ENCODE measurements around the gene P2RY8.
"Not testable (repeated sequence)": the region's sequence is repeated elsewhere in the genome, so short reads cannot be mapped to it uniquely, and the experiment has no call there.

P2RY8 gene

GRCh38 chrX:1545776-1546408 is 8.9 kb upstream of the P2RY8 start:
- DNase-seq: no peak

DNA sequence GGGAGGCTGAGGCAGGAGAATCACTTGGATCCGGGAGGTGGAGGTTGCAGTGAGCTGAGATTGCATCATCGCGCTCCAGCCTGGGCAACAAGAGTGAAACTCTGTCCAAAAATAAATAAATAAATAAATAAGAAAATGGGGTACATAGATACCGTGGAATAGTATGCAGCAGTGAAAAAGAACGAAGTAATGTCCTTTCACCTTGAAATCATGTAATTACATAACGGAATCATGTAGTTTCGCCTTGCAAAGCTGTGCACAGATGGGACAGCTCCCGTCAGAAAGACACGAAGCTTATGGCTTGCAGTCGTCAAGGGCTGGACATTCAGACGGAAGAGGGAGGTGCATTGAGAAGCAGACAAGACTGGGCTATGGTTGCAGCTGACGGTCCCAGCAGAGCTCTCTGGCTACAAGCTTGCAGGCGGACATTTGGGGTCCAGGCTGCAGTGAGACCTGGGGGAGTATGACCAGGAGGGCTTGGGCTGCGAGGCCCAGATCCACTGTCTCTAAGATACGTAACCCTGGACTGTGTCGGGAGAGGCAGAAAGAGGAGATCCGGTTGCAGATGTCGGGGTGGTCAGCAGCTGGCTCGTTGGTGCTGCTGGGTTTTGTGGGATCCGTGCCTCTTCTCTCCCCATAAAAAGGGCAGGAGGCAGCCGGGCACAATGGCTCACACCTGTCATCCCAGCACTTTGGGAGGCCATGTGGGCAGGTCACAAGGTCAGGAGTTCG is 6.2 kb upstream of the P2RY8 start:
- no peak for DNase-seq

GRCh38 chrX:1539146-1539545 is 2.2 kb upstream of the P2RY8 start:
- not testable (repeated sequence) for DNase-seq

DNA sequence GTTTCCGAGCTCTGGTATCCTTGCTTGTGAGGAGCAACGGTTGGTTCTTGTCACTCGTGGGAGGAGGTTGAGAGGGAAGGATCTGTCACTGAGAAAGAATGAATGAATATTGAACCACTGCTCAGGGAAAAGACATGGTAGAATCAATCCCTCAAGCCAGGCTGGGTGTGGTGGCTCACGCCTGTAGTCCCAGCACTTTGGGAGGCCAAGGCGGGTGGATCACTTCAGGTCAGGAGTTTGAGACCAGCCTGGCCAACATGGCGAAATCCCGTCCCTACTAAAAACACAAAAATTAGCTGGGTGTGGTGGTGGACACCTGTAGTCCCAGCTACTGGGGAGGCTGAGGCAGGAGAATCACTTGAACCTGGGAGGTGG is 718 bp upstream of the P2RY8 start:
- DNase-seq: not testable (repeated sequence)

DNA sequence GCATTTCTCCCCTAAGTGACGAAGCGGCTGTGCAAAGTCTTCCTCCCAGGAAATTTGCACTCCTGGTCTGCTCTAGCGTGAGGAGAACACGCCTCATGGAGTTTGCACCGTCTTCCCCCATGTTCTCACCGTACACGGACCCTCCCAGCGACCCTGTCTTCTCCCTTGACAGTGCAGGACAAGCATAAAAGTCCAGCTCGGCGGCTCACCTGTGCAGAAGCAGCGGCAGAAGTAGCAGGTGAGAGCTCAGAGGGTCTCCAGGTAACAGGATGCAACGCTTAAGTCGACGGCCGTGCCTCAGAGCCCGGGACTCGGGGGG is 314 bp downstream of the P2RY8 start:
- no peak for DNase-seq

DNA sequence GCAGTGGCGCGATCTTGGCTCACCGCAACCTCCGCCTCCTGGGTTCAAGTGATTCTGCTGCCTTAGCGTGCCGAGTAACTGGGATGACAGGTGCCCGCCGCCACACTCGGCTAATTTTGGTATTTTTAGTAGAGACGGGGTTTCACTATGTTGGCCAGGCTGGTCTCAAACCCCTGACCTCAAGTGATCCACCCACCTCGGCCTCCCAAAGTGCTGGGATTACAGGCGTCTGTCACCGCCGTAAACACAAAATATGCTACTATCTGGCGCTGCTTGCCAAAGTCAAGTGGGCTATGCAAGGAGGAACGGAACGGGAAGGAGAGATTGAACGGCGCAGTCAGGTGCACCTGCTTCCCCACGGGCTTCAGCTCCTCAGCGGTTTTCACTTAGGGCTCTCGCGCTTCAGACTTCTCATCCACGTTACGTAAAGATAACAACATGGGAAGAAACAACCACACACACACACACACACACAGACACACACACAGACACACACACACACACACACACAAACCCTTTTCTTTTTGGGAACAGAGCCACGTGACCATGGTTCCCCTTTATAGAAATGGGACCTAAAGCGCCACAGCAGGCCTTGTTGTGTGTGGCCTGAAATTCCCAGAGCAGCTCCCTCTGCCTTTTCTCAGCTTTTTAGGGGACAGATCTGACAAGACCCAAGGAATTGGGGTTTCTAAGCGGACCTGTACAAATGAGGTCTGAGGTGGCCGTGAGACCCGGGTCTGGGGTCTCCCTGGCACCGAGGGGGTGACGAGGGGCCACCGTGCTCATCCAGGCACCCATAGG is 1.5 kb downstream of the P2RY8 start:
- no peak for DNase-seq

DNA sequence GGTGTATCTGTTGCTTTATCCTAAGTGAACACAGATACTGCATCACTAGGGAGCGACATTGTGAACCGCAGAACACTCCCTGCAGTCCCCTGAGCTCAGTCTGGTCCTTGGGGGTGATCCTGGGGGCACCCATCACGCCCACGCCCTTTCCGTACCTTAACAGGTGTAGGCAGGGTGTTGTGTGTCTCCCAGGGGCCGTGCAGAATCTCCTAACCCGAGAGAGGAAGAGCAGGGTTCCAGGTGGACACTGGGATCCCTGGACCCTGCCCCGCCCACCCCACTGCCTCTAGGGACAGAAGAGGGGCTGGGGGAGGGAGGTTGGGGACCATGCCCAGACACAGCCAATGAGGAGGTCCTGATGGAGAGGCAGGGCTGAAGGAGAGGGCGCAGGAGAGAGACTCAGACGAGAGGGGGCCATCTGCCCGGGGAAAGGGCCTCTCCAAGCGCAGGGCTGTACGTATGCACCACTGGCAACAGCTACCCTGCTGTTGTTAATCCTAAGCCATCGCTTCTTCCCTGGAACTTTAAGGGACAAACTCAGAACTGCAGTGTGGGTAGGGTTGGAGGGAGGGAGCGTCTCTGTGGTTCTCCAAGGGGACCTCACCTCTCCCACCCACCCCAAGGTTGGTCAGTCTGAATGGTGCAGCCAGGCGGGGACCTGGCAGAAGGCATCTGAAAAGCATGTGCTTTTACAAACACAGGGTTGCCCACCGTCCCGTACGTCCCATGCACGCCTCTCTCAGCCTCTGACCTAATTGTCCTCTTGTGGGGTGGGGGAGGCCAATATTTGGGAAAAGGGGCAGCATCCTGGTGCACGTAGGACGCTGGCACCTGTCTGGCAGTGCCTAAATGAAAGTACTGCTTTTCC is 2.5 kb downstream of the P2RY8 start:
- DNase-seq: no peak

DNA sequence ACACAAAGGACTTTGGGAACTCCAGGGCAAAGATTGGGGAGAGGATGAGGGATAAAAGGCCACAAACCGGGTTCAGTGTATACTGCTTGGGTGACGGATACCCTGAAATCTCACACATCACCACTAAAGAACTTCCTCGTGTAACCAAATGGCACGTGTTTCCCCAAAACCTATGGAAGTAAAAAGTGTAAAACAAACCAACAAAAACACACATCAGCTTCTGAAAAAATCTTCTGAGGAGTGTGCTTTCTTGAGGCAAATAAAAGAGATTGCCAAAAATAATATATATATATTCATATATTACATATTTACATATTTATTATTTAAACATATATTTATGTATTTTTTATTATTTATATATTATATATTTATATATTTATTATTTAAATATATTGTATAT is 3.9 kb downstream of the P2RY8 start:
- DNase-seq: no peak

- no peak for DNase-seq
These were observed 5.7 kb downstream of the P2RY8 start for GRCh38 chrX:1531096-1531890.

- DNase-seq: no peak
These were observed 7.2 kb downstream of the P2RY8 start for GRCh38 chrX:1529756-1530155.

- DNase-seq: no peak
These were observed 7.7 kb downstream of the P2RY8 start for GRCh38 chrX:1529328-1529727.

DNA sequence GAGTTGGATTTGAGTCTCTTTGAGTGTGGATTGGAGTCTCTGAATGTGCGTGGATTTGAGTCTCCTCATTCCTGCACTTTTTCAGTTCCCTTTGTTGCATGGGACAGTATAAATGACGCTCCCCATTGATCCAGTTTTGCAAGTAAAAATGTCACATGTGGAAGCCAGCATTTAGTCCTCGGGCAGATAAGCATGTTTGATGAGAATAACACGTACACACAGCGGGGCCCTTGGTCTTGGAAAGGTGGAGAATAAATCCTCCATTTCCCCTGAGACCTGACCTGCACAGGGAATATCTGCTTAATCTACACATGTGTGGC is 8.1 kb downstream of the P2RY8 start:
- no peak for DNase-seq

DNA sequence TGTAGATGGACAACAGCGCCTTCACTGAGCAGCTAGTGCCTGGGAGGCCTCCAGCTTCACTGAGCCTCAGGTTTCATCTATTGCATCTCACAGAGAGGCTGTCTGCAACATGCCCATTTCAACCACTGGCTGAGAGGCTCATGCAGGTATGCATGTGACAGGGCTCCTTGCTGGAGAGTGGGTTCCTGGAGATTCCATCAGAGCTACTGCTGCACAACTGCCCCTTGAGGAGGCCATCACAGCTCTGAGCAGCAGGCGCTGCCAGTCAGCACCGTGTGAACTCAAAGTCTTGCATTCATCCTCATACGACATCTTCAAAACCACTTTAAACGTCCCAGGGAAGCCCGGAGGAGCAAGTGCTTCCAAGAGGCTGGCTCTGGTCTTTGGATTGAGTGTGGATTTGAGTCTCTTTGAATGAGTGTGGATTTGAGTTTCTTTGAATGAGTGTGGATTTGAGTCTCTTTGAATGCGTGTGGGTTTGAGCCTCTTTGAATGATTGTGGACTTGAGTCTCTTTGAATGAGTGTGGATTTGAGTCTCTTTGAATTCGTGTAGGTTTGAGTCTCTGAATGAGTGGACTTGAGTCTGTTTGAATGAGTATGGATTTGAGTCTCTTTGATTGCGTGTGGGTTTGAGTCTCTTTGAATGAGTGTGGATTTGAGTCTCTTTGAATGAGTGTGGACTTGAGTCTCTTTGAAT is 8.7 kb downstream of the P2RY8 start:
- no peak for DNase-seq

DNA sequence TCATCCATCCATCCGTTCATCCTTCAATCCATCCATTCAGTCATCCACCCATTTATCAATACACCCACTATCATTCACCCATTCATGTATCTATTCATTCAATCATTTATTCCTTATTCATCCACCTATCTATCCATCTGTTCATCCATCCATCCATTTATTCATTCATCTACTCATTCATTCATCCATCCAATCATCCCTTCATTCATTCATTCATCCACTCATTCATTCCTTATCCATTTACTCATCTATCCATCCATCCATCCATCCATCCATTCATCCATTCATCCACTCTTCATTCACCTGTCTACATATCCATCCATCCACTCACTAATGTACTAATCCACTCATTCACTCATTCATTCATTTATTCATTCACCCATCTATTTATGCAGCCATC is 9.5 kb downstream of the P2RY8 start:
- no peak for DNase-seq

GRCh38 chrX:1526565-1526964 is 10.4 kb downstream of the P2RY8 start:
- no peak for DNase-seq

DNA sequence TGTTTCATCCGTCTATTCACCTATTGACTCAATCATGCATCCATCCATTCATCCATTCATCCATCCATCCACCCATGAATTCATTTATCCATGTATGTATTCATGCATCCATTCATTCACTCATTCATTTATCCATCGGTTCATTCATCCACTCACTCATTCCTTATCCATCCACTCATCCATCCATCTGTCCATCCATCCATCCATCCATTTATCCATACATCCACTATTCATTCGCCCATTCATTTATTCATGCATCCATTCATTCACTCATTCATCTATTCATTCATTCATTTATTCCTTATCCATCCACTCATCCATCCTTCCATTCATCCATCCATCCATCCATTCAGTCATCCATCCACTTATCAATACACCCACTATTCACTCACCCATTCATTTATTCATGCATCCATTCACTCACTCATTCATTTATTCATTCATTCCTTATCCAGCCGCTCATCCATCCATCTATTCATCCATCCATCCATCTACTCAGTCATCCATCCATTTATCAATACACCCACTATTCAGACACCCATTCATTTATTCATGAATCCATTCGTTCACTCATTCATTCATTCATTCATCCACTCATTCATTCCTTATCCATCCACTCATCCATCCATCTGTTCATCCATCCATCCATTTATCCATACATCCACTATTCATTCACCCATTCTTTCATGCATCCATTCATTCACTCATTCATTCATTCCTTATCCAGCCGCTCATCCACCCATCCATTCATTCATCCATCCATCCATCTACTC is 11.2 kb downstream of the P2RY8 start:
- no peak for DNase-seq

DNA sequence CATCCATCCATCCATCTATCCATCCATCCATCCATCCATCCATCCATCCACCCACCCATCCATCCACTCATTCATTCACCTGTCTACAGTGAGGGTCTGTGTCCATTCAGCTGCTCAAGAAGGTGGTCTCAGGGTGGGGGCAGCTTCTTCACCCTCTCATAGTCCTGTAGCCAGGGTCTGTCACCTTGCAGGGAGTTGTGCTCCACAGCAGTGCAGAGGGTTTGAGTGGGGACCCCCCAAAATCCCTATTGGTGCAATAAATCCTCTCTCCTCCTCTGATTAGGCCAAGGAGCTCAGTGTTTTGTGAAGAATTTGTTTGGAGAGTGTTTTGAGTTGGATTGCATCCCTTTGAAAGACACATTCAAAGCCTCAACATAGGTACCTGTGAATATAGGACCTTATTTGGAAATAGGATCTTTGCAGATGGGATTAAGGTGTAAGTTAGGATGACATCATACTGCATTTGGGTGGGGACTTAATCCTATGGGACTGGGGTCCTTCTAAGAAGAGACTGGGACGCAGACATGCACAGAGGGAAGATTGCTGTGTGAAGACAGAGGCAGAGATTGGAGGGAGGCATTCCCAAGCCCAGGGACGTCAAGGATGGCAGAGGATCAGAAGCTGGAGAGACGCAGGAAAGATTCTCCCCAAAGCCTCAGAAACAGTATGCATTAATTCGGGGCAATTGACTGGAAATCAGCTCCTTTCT is 12.0 kb downstream of the P2RY8 start:
- no peak for DNase-seq

GRCh38 chrX:1522905-1523304 is 14.1 kb downstream of the P2RY8 start:
- DNase-seq: not testable (repeated sequence)

GRCh38 chrX:1521459-1521956 is 15.5 kb downstream of the P2RY8 start:
- no peak for DNase-seq

DNA sequence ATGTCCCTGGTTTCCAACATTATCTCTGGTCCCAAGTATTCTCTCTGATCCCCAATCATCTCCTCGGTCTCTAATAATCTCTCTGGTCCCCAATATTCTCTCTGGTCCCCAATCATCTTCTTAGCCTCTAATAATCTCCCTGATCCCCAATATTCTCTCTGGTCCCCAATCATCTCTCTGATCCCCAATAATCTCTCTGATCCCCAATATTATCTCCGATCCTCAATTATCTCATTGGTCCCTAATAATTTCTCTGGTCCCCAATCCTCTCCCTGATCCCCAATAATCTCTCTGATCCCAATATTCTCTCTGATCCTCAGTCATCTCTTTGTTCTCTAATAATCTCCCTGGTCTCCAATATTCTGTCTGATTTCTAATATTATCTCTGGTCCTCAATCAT is 16.6 kb downstream of the P2RY8 start:
- DNase-seq: no peak
